ENCODE results near the gene OPCML.

GRCh38 chr11:133216813-133217212, 315.5 kb downstream of the OPCML start:
- no peak for TF ChIP-seq CTCF (IDR thresholded peaks at IDR 0.05)
- no peak for TF ChIP-seq POLR2A (IDR thresholded peaks at IDR 0.05)

Data from lower leg skin (tissue), 3 donors.